HG02852 (cell line): Measurements from ENCODE around the gene NFKBIB.
A peak's percentile ranks its signal among the peaks of the same experiment; 100 is the strongest.
"Not testable (repeated sequence)": the region's sequence is repeated elsewhere in the genome, so short reads cannot be mapped to it uniquely, and the experiment has no call there.

Experiments used
- ATAC-seq: cut with Tn5 transposase; IDR thresholded peaks from one replicate; pipeline ENCODE4 v1.9.1; 2021; ENCODE audit warnings: mild to moderate bottlenecking, moderate library complexity; ENCODE audit not compliant: unreplicated experiment

Gene NFKBIB

GRCh38 chr19:38924388-38924787, 24.6 kb downstream of the NFKBIB start:
- no peak for ATAC-seq

- no peak for ATAC-seq
These were observed 28.7 kb downstream of the NFKBIB start for GRCh38 chr19:38928391-38929001.

GRCh38 chr19:38929929-38930775, 30.4 kb downstream of the NFKBIB start, which contains the start of gene SARS2:
Gene SARS2, minus strand, starts transcription at chr19:38930763. Its CDS starts 27 bp downstream, at chr19:38930736.
- peak; percentile 59 for ATAC-seq

- peak; percentile 92 for ATAC-seq
These were observed 31.2 kb downstream of the NFKBIB start, which contains the start of gene MRPS12 for GRCh38 chr19:38930776-38931520. Gene MRPS12, plus strand, starts transcription at chr19:38930944. Its CDS starts 351 bp downstream, at chr19:38931295.

- no peak for ATAC-seq
These were observed 31.7 kb downstream of the NFKBIB start for GRCh38 chr19:38931521-38931793.

GRCh38 chr19:38932425-38933179, 32.8 kb downstream of the NFKBIB start:
- ATAC-seq, result no peak

GRCh38 chr19:38933544-38933943, 33.8 kb downstream of the NFKBIB start:
- ATAC-seq, result no peak

- ATAC-seq, result no peak
These were observed 40.2 kb downstream of the NFKBIB start for GRCh38 chr19:38939957-38940356.

- ATAC-seq, result not testable (repeated sequence)
These were observed 41.7 kb downstream of the NFKBIB start for GRCh38 chr19:38941466-38941865.

GRCh38 chr19:38941979-38942378, 42.2 kb downstream of the NFKBIB start:
- ATAC-seq, result no peak

GRCh38 chr19:38942471-38943181, 42.9 kb downstream of the NFKBIB start:
- no peak for ATAC-seq

GRCh38 chr19:38944981-38945506, 45.3 kb downstream of the NFKBIB start:
- ATAC-seq, result no peak

GRCh38 chr19:38945562-38946228, 45.9 kb downstream of the NFKBIB start:
- ATAC-seq, result no peak

- no peak for ATAC-seq
These were observed 46.7 kb downstream of the NFKBIB start for GRCh38 chr19:38946229-38947010.

- no peak for ATAC-seq
These were observed 50.0 kb downstream of the NFKBIB start for GRCh38 chr19:38949580-38950367.

GRCh38 chr19:38951187-38951586, 51.4 kb downstream of the NFKBIB start:
- ATAC-seq, result no peak

- no peak for ATAC-seq
These were observed 52.8 kb downstream of the NFKBIB start for GRCh38 chr19:38952395-38953165.
